SK-N-SH (cell line): ENCODE data around the gene PRELID3B. TPM values are rescaled to one million over a fixed set of nuclear protein-coding genes. Genes with fewer than 3 reads are reported as not detected.

Source experiments
- CTCF ChIA-PET: fragments of 300-600, 350-600 bp; formaldehyde crosslinking; extraction: SDS; loops from one replicate; lab custom pipeline; 2021; lab: Yijun Ruan, JAX
- POLR2A ChIA-PET: fragments of 350-600 bp; sonication (Branson Sonifier 250); formaldehyde crosslinking; extraction: SDS; loops from one replicate; lab custom pipeline; 2020; ENCODE audit warnings: antibody characterized with exemption, inconsistent platforms; lab: Yijun Ruan, JAX
- DNase-seq: peaks from one replicate; pipeline ENCODE4 v3.0.0; 2012
- H2AFZ ChIP-seq: fragments of 200-600 bp; sonication (generic); 2 replicates; pipeline ENCODE4 v1.8.1; 2016; ENCODE audit warnings: antibody characterized with exemption, mild to moderate bottlenecking, low read depth
- H3F3A ChIP-seq: fragments of 200-600 bp; sonication (generic); replicated peaks from 2 replicates; pipeline ENCODE3; 2016; ENCODE audit warnings: antibody characterized with exemption, mild to moderate bottlenecking; ENCODE audit not compliant: insufficient read depth
- H3K27ac ChIP-seq, 2 experiments: fragments of 200-500 bp in 1 of 2; fragments of 200-600 bp in 1 of 2; sonication (Bioruptor generic) in 1 of 2; sonication (generic), shearing (Covaris generic) in 1 of 2; 2 replicates each; pipeline versions ENCODE4 v1.5.1 to v1.6.1; 2014 to 2016; ENCODE audit warnings: low read depth in 2 of 2, inconsistent platforms in 1 of 2, low read length in 1 of 2, mild to moderate bottlenecking in 1 of 2, mixed read lengths in 1 of 2
- H3K27me3 ChIP-seq: fragments of 200-600 bp; sonication (generic), shearing (Covaris generic); 2 replicates; pipeline ENCODE4 v1.6.1; 2016; ENCODE audit warnings: mixed run types; ENCODE audit not compliant: insufficient read depth
- H3K36me3 ChIP-seq, 2 experiments: fragments of 200-500 bp in 1 of 2; fragments of 200-600 bp in 1 of 2; sonication (Bioruptor generic) in 1 of 2; sonication (generic) in 1 of 2; replicated peaks in 1 of 2; 2 replicates each; pipeline versions ENCODE3 to v1.5.1; 2014 to 2016; ENCODE audit warnings: low read length in 1 of 2, mild to moderate bottlenecking in 1 of 2; ENCODE audit not compliant: insufficient read depth in 2 of 2, control insufficient read depth in 1 of 2
- H3K4me1 ChIP-seq, 2 experiments: fragments of 200-500 bp in 1 of 2; fragments of 200-600 bp in 1 of 2; sonication (Bioruptor generic) in 1 of 2; sonication (generic), shearing (Covaris generic) in 1 of 2; 2 replicates each; pipeline versions ENCODE4 v1.5.1 to v1.6.1; 2014 to 2016; ENCODE audit warnings: low read depth in 1 of 2, low read length in 1 of 2, mixed run types in 1 of 2; ENCODE audit not compliant: insufficient read depth in 2 of 2, control insufficient read depth in 1 of 2
- H3K4me2 ChIP-seq: fragments of 200-600 bp; sonication (generic), shearing (Covaris generic); 2 replicates; pipeline ENCODE4 v1.6.1; 2017; ENCODE audit warnings: mixed run types
- H3K4me3 ChIP-seq, 2 experiments: fragments of 200-500 bp in 1 of 2; fragments of 200-600 bp in 1 of 2; sonication (Bioruptor generic) in 1 of 2; sonication (generic), shearing (Covaris generic) in 1 of 2; 2 replicates each; pipeline versions ENCODE4 v1.5.1 to v1.8.1; 2014 to 2016; ENCODE audit warnings: low read depth in 2 of 2, inconsistent platforms in 1 of 2, low read length in 1 of 2, mild to moderate bottlenecking in 1 of 2, mixed read lengths in 1 of 2, moderate library complexity in 1 of 2
- H3K79me2 ChIP-seq: fragments of 200-600 bp; sonication (generic); 2 replicates; pipeline ENCODE4 v1.8.1; 2017; ENCODE audit warnings: mild to moderate bottlenecking; ENCODE audit not compliant: insufficient read depth
- H3K9ac ChIP-seq: fragments of 200-600 bp; sonication (generic); 2 replicates; pipeline ENCODE4 v1.6.1; 2017; ENCODE audit warnings: mixed run types
- H3K9me2 ChIP-seq: fragments of 200-600 bp; sonication (generic); 2 replicates; pipeline ENCODE4 v1.6.1; 2017; ENCODE audit warnings: mixed run types
- H3K9me3 ChIP-seq: fragments of 200-600 bp; sonication (generic); 2 replicates; pipeline ENCODE4 v1.6.1; 2017; ENCODE audit warnings: mixed run types, mild to moderate bottlenecking, moderate library complexity
- H4K20me1 ChIP-seq: fragments of 200-600 bp; sonication (generic); 2 replicates; pipeline ENCODE4 v1.6.1; 2017; ENCODE audit warnings: mild to moderate bottlenecking, mixed run types; ENCODE audit not compliant: insufficient read depth
- FOXJ3 ChIP-seq: sonication (generic); formaldehyde crosslinking; IDR thresholded peaks from 2 replicates; pipeline ENCODE4 v1.5.1; 2020; ENCODE audit warnings: mild to moderate bottlenecking, missing genetic modification reagents
- FOXM1 ChIP-seq: IDR thresholded peaks from 2 replicates; pipeline ENCODE4 v1.4.0; 2012; ENCODE audit warnings: low read depth, mild to moderate bottlenecking
- MEF2A ChIP-seq: IDR thresholded peaks from 2 replicates; pipeline ENCODE4 v1.4.0; 2012; ENCODE audit warnings: low read depth, borderline replicate concordance
- RAD21 ChIP-seq: IDR thresholded peaks from 2 replicates; pipeline ENCODE4 v1.6.1; 2012; ENCODE audit warnings: mild to moderate bottlenecking, low read length
- RXRA ChIP-seq: IDR thresholded peaks from 2 replicates; pipeline ENCODE4 v1.4.0; 2012; ENCODE audit warnings: low read depth, mild to moderate bottlenecking, borderline replicate concordance
- SIN3A ChIP-seq: IDR thresholded peaks from 2 replicates; pipeline ENCODE4 v1.6.1; 2012; ENCODE audit warnings: low read depth, mild to moderate bottlenecking, low read length, moderate library complexity, borderline replicate concordance
- SMC3 ChIP-seq: IDR thresholded peaks from 2 replicates; pipeline ENCODE4 v1.6.1; 2012; ENCODE audit warnings: low read depth, low read length, improper control_type of control experiment
- TAF1 ChIP-seq: IDR thresholded peaks from 2 replicates; pipeline ENCODE4 v1.6.1; 2012; ENCODE audit warnings: low read depth, mild to moderate bottlenecking, low read length, moderate library complexity, borderline replicate concordance
- YY1 ChIP-seq: IDR thresholded peaks from 2 replicates; pipeline ENCODE4 v1.4.0; 2012; ENCODE audit warnings: low read depth, mild to moderate bottlenecking
- whole genome bisulfite sequencing: methylation state at CpG from one replicate; pipeline ENCODE4 v1.1.6; 2017; ENCODE audit warnings: low lambda C conversion rate; 5-methylcytosine and 5-hydroxymethylcytosine counted together
- polyA plus RNA-seq, 3 experiments: library from polyadenylated mRNA; depleted of rRNA; stranded (reverse); fragments of >200 nt; gene quantifications; 2 replicates each; pipeline ENCODE4 v1.2.3, GENCODE V29; 2012
- TF ChIP-seq, protein P1 (sequence below): fragments of 200-600 bp; sonication (generic); IDR thresholded peaks from 2 replicates; pipeline ENCODE4 v1.6.1; 2017; ENCODE audit warnings: antibody characterized with exemption, mild to moderate bottlenecking, moderate library complexity
- TF ChIP-seq, protein P2 (sequence below): IDR thresholded peaks from 2 replicates; pipeline ENCODE4 v1.4.0; 2012; ENCODE audit warnings: low read depth
- TF ChIP-seq, protein P3 (sequence below): IDR thresholded peaks from 2 replicates; pipeline ENCODE4 v1.4.0; 2012; ENCODE audit warnings: low read depth, borderline replicate concordance
- TF ChIP-seq, protein P4 (sequence below): fragments of 150-350 bp; IDR thresholded peaks from 2 replicates; pipeline ENCODE4 v1.6.1; 2017; ENCODE audit warnings: antibody characterized with exemption, low read length, low read depth, borderline replicate concordance
- TF ChIP-seq, protein P5 (sequence below): IDR thresholded peaks from 2 replicates; pipeline ENCODE4 v1.4.0; 2012; ENCODE audit warnings: low read depth, borderline replicate concordance
- TF ChIP-seq, protein P6 (sequence below): IDR thresholded peaks from 2 replicates; pipeline ENCODE4 v1.6.1; 2012; ENCODE audit warnings: mild to moderate bottlenecking, low read depth, low read length, moderate library complexity

Gene PRELID3B
- polyA plus RNA-seq, 1 of the 3 experiments (the other 2 are of a cell fraction), result 20.9 TPM

DNA sequence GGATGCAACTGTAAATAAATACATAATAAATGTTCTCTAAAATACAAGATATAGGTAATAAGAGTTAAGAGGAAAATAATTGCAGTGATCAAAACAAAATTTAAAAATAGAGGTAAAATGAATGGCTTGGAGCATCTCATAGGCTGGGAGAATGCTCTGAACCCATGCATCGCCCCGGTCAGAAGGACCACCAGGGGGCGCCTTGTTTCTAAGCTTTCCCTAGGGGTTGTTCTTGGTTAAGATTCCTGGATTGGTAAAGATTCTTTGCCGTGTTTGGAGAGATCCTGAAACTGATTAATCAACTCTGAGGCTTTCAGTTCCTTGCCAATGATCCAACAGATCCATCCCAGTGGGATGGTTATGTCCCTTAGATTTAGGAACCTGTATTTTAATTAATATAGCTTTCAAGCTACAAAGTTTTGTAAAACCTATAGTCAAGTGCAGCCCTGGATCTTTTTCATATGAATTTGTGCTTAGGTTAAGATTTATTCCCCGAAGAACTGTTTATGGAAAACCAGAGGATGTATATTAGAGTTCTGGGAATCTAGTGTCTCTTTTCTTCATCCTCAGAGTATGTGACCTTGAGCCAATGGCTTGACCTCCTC lies 45.3 kb upstream of the PRELID3B start:
- CTCF ChIA-PET, result interaction anchor here (0.7 to 3.3 kb wide), 47 partner anchors 10 to 431 kb away, joined by 3 to 26 read pairs (median 4); partner anchors contain the start of gene ZNF831
- Histone ChIP-seq H3K36me3 (no peaks in the 10 kb centered on the region), H3K79me2 (no peaks in the 10 kb centered on the region), H3K4me2 (no peak overlapping the region), H3K27ac (no peak overlapping the region), H3K9ac (no peak overlapping the region), H4K20me1 (no peaks in the 10 kb centered on the region), H3K4me1 (peaks cover 0 to 3% of the 10 kb centered on the region in 2 experiments; a peak in 2 of 4 replicates), H2AFZ (no peak overlapping the region), H3K27me3 (no peaks in the 10 kb centered on the region), H3K9me3 (no peaks in the 10 kb centered on the region), H3K9me2 (no peaks in the 10 kb centered on the region), H3F3A (no peaks in the 10 kb centered on the region), H3K4me3 (peak overlapping the region in 1 of 2 experiments; percentile 39; a peak in 1 of 4 replicates)
- DNase-seq, result peak; percentile 55
- WGBS, result 12% methylated on average over 5 of the region's 5 CpGs
- POLR2A ChIA-PET, result no interaction called here
- TF ChIP-seq RAD21, result peak; percentile 71
- peak; percentile 85 for TF ChIP-seq SMC3
- TF ChIP-seq FOXJ3, result no peak
- TF ChIP-seq, protein P1, sequence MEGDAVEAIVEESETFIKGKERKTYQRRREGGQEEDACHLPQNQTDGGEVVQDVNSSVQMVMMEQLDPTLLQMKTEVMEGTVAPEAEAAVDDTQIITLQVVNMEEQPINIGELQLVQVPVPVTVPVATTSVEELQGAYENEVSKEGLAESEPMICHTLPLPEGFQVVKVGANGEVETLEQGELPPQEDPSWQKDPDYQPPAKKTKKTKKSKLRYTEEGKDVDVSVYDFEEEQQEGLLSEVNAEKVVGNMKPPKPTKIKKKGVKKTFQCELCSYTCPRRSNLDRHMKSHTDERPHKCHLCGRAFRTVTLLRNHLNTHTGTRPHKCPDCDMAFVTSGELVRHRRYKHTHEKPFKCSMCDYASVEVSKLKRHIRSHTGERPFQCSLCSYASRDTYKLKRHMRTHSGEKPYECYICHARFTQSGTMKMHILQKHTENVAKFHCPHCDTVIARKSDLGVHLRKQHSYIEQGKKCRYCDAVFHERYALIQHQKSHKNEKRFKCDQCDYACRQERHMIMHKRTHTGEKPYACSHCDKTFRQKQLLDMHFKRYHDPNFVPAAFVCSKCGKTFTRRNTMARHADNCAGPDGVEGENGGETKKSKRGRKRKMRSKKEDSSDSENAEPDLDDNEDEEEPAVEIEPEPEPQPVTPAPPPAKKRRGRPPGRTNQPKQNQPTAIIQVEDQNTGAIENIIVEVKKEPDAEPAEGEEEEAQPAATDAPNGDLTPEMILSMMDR, result peak; percentile 90

DNA sequence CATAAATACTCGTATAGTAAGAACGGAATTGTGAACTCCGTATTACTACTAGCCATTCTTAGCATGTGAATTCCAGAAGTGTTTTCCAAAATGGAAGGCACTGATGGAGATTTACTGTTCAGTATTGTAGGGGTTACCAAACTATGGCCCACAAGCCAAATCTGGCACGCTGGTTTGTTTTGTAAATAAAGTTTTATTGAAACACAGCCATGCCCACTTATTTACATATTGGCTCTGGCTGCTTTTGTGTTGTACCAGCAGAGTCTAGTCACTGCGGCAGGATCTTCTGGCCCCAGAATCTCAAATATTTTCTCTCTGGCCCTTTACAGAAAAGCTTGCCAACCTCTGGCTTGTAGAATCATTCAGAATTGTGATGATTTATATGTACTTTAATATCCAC lies 44.3 kb upstream of the PRELID3B start:
- Histone ChIP-seq H3K9me2 (no peaks in the 10 kb centered on the region), H4K20me1 (no peaks in the 10 kb centered on the region), H3K27ac (no peak overlapping the region; a peak in 1 of 4 replicates), H3K4me1 (peaks cover 0 to 3% of the 10 kb centered on the region in 2 experiments; a peak in 3 of 4 replicates), H3K27me3 (no peaks in the 10 kb centered on the region), H3K9me3 (no peaks in the 10 kb centered on the region), H3K79me2 (no peaks in the 10 kb centered on the region), H3K9ac (no peak overlapping the region), H3K4me2 (no peak overlapping the region), H3K36me3 (no peaks in the 10 kb centered on the region), H2AFZ (no peak overlapping the region; the same call in 1 of the 2 replicates), H3K4me3 (no peak overlapping the region), H3F3A (no peaks in the 10 kb centered on the region)
- DNase-seq, result no peak
- CTCF ChIA-PET, result interaction anchor here (0.7 to 3.3 kb wide), 29 partner anchors 9 to 370 kb away, joined by 3 to 26 read pairs (median 4); partner anchors contain the start of gene ZNF831
- POLR2A ChIA-PET, result no interaction called here
- WGBS, result 80% methylated on average over 5 of the region's 5 CpGs
- TF ChIP-seq RAD21 (no peak), TAF1 (no peak), YY1 (no peak), MEF2A (no peak), RXRA (no peak), FOXM1 (no peak), SIN3A (no peak)
- TF ChIP-seq, protein P2, sequence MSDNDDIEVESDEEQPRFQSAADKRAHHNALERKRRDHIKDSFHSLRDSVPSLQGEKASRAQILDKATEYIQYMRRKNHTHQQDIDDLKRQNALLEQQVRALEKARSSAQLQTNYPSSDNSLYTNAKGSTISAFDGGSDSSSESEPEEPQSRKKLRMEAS, result no peak
- TF ChIP-seq, protein P3, sequence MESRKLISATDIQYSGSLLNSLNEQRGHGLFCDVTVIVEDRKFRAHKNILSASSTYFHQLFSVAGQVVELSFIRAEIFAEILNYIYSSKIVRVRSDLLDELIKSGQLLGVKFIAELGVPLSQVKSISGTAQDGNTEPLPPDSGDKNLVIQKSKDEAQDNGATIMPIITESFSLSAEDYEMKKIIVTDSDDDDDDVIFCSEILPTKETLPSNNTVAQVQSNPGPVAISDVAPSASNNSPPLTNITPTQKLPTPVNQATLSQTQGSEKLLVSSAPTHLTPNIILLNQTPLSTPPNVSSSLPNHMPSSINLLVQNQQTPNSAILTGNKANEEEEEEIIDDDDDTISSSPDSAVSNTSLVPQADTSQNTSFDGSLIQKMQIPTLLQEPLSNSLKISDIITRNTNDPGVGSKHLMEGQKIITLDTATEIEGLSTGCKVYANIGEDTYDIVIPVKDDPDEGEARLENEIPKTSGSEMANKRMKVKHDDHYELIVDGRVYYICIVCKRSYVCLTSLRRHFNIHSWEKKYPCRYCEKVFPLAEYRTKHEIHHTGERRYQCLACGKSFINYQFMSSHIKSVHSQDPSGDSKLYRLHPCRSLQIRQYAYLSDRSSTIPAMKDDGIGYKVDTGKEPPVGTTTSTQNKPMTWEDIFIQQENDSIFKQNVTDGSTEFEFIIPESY, result no peak
- TF ChIP-seq, protein P4, sequence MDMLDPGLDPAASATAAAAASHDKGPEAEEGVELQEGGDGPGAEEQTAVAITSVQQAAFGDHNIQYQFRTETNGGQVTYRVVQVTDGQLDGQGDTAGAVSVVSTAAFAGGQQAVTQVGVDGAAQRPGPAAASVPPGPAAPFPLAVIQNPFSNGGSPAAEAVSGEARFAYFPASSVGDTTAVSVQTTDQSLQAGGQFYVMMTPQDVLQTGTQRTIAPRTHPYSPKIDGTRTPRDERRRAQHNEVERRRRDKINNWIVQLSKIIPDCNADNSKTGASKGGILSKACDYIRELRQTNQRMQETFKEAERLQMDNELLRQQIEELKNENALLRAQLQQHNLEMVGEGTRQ, result no peak
- TF ChIP-seq, protein P5, sequence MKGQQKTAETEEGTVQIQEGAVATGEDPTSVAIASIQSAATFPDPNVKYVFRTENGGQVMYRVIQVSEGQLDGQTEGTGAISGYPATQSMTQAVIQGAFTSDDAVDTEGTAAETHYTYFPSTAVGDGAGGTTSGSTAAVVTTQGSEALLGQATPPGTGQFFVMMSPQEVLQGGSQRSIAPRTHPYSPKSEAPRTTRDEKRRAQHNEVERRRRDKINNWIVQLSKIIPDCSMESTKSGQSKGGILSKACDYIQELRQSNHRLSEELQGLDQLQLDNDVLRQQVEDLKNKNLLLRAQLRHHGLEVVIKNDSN, result no peak
- TF ChIP-seq, protein P6, sequence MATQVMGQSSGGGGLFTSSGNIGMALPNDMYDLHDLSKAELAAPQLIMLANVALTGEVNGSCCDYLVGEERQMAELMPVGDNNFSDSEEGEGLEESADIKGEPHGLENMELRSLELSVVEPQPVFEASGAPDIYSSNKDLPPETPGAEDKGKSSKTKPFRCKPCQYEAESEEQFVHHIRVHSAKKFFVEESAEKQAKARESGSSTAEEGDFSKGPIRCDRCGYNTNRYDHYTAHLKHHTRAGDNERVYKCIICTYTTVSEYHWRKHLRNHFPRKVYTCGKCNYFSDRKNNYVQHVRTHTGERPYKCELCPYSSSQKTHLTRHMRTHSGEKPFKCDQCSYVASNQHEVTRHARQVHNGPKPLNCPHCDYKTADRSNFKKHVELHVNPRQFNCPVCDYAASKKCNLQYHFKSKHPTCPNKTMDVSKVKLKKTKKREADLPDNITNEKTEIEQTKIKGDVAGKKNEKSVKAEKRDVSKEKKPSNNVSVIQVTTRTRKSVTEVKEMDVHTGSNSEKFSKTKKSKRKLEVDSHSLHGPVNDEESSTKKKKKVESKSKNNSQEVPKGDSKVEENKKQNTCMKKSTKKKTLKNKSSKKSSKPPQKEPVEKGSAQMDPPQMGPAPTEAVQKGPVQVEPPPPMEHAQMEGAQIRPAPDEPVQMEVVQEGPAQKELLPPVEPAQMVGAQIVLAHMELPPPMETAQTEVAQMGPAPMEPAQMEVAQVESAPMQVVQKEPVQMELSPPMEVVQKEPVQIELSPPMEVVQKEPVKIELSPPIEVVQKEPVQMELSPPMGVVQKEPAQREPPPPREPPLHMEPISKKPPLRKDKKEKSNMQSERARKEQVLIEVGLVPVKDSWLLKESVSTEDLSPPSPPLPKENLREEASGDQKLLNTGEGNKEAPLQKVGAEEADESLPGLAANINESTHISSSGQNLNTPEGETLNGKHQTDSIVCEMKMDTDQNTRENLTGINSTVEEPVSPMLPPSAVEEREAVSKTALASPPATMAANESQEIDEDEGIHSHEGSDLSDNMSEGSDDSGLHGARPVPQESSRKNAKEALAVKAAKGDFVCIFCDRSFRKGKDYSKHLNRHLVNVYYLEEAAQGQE, result no peak
